ENCODE data around the gene GNB3.
"Not testable (repeated sequence)": the region's sequence is repeated elsewhere in the genome, so short reads cannot be mapped to it uniquely, and the experiment has no call there.

The GNB3 gene

GRCh38 chr12:6879824-6880223 lies 39.1 kb downstream of the GNB3 start:
- not testable (repeated sequence) for DNase-seq (ENCODE audit: low read depth, low spot score)

GRCh38 chr12:6883252-6883651 lies 42.5 kb downstream of the GNB3 start:
- no peak for DNase-seq (ENCODE audit: low read depth, low spot score)

GRCh38 chr12:6883683-6884082 lies 43.0 kb downstream of the GNB3 start:
- DNase-seq (ENCODE audit: low read depth, low spot score): no peak

- DNase-seq (ENCODE audit: low read depth, low spot score): peak; percentile 35
Measured at GRCh38 chr12:6884539-6884938, 43.8 kb downstream of the GNB3 start.

GRCh38 chr12:6886206-6886999 lies 45.7 kb downstream of the GNB3 start:
- peak; percentile 45 for DNase-seq (ENCODE audit: low read depth, low spot score)

GRCh38 chr12:6887460-6887859 lies 46.7 kb downstream of the GNB3 start:
- DNase-seq (ENCODE audit: low read depth, low spot score): no peak

GRCh38 chr12:6888360-6888759 lies 47.6 kb downstream of the GNB3 start:
- DNase-seq (ENCODE audit: low read depth, low spot score): no peak

- not testable (repeated sequence) for DNase-seq (ENCODE audit: low read depth, low spot score)
Measured at GRCh38 chr12:6888794-6889193, 48.1 kb downstream of the GNB3 start.

- DNase-seq (ENCODE audit: low read depth, low spot score): peak; percentile 55
Measured at GRCh38 chr12:6889775-6890573, 49.2 kb downstream of the GNB3 start.

GRCh38 chr12:6890789-6891645 lies 50.3 kb downstream of the GNB3 start:
- peak; percentile 99 for DNase-seq (ENCODE audit: low read depth, low spot score)

- DNase-seq (ENCODE audit: low read depth, low spot score): no peak
Measured at GRCh38 chr12:6891646-6892001, 50.9 kb downstream of the GNB3 start.

GRCh38 chr12:6892683-6893082 lies 52.0 kb downstream of the GNB3 start:
- not testable (repeated sequence) for DNase-seq (ENCODE audit: low read depth, low spot score)

- no peak for DNase-seq (ENCODE audit: low read depth, low spot score)
Measured at GRCh38 chr12:6894321-6894720, 53.6 kb downstream of the GNB3 start.

All from ELF-1 (cell line).